WTC11 (cell line): ENCODE results near the gene TSEN15. TPM values are rescaled to one million over a fixed set of nuclear protein-coding genes. Genes with fewer than 3 reads are reported as not detected.

Experiments
- ATAC-seq: fragments of 200-7000 bp; cut with Tn5 transposase; 2 replicates; pipeline ENCODE4 v1.10.0; 2021; ENCODE audit warnings: mild to moderate bottlenecking, moderate library complexity
- CTCF ChIA-PET: fragments of 300-600 bp; sonication (Branson Sonifier 250); formaldehyde crosslinking; loops from one replicate; lab custom pipeline; 2021; ENCODE audit warnings: antibody characterized with exemption; lab: Charles Lee
- POLR2A ChIA-PET: fragments of 350-600 bp; sonication (Branson Sonifier 250); formaldehyde crosslinking; loops from one replicate; lab custom pipeline; 2021; ENCODE audit warnings: antibody characterized with exemption; lab: Charles Lee
- DNase-seq: peaks from one replicate; pipeline ENCODE4 v3.0.0; 2021; ENCODE audit warnings: low spot score
- H3K27ac Mint-ChIP-seq: 2 replicates; pipeline ENCODE4 v1.8.0; 2021; ENCODE audit warnings: mixed read lengths
- H3K27me3 Mint-ChIP-seq: 2 replicates; pipeline ENCODE4 v1.8.0; 2021; ENCODE audit warnings: low read depth, mild to moderate bottlenecking, moderate library complexity, mixed read lengths
- H3K36me3 Mint-ChIP-seq: 2 replicates; pipeline ENCODE4 v1.8.0; 2021; ENCODE audit warnings: mixed read lengths
- H3K4me1 Mint-ChIP-seq: 2 replicates; pipeline ENCODE4 v1.8.0; 2022; ENCODE audit warnings: mixed read lengths
- H3K4me3 Mint-ChIP-seq: 2 replicates; pipeline ENCODE4 v1.8.0; 2021; ENCODE audit warnings: mild to moderate bottlenecking, moderate library complexity, mixed read lengths
- H3K9me3 Mint-ChIP-seq: 2 replicates; pipeline ENCODE4 v1.8.0; 2021; ENCODE audit warnings: mixed read lengths
- AR ChIP-seq: fragments of 250-450 bp; sonication (Bioruptor Pico); IDR thresholded peaks from 2 replicates; pipeline ENCODE4 v1.9.0; 2021; ENCODE audit warnings: mild to moderate bottlenecking
- ARID4B ChIP-seq: sonication (generic); formaldehyde crosslinking; IDR thresholded peaks from 2 replicates; pipeline ENCODE4 v1.8.0; 2023; ENCODE audit warnings: missing genetic modification reagents, mild to moderate bottlenecking, borderline replicate concordance
- CDX4 ChIP-seq: fragments of 250-450 bp; sonication (Bioruptor Pico); IDR thresholded peaks from 2 replicates; pipeline ENCODE4 v1.9.0; 2021; ENCODE audit warnings: moderate library complexity, mild to moderate bottlenecking, inconsistent platforms, borderline replicate concordance
- CREB1 ChIP-seq: sonication (generic); formaldehyde crosslinking; IDR thresholded peaks from 2 replicates; pipeline ENCODE4 v1.8.0; 2023; ENCODE audit warnings: mild to moderate bottlenecking, missing genetic modification reagents
- CREM ChIP-seq: sonication (generic); formaldehyde crosslinking; IDR thresholded peaks from 2 replicates; pipeline ENCODE4 v1.8.1; 2022; ENCODE audit warnings: mild to moderate bottlenecking, missing genetic modification reagents, moderate library complexity
- E2F5 ChIP-seq: sonication (generic); formaldehyde crosslinking; IDR thresholded peaks from 2 replicates; pipeline ENCODE4 v1.8.1; 2022; ENCODE audit warnings: mild to moderate bottlenecking, moderate library complexity, missing genetic modification reagents
- GABPB1 ChIP-seq: sonication (generic); formaldehyde crosslinking; IDR thresholded peaks from 2 replicates; pipeline ENCODE4 v1.8.1; 2023; ENCODE audit warnings: mild to moderate bottlenecking, missing genetic modification reagents
- MXD4 ChIP-seq: fragments of 250-450 bp; sonication (Bioruptor Pico); IDR thresholded peaks from 2 replicates; pipeline ENCODE4 v1.8.0; 2021; ENCODE audit warnings: mild to moderate bottlenecking, moderate library complexity, borderline replicate concordance
- PRDM15 ChIP-seq: sonication (generic); formaldehyde crosslinking; IDR thresholded peaks from 2 replicates; pipeline ENCODE4 v1.8.0; 2022; ENCODE audit warnings: missing genetic modification reagents
- SMAD4 ChIP-seq: sonication (generic); formaldehyde crosslinking; IDR thresholded peaks from 2 replicates; pipeline ENCODE4 v1.8.0; 2022; ENCODE audit warnings: mild to moderate bottlenecking, missing genetic modification reagents
- TCF7 ChIP-seq: sonication (generic); formaldehyde crosslinking; IDR thresholded peaks from 2 replicates; pipeline ENCODE4 v1.8.0; 2022; ENCODE audit warnings: mild to moderate bottlenecking, low read depth, missing genetic modification reagents, moderate library complexity
- ZNF232 ChIP-seq: sonication (generic); formaldehyde crosslinking; IDR thresholded peaks from 2 replicates; pipeline ENCODE4 v1.8.0; 2022; ENCODE audit warnings: mild to moderate bottlenecking, missing genetic modification reagents
- ZNF532 ChIP-seq: fragments of 250-450 bp; sonication (Bioruptor Pico); IDR thresholded peaks from 2 replicates; pipeline ENCODE4 v1.9.0; 2021; ENCODE audit warnings: mild to moderate bottlenecking, borderline replicate concordance
- ZNF671 ChIP-seq: fragments of 250-450 bp; sonication (Bioruptor Pico); IDR thresholded peaks from 2 replicates; pipeline ENCODE4 v1.8.0; 2021; ENCODE audit warnings: mild to moderate bottlenecking
- total RNA-seq: library from RNA; stranded (reverse); gene quantifications from 3 replicates; pipeline ENCODE4 v1.2.3, GENCODE V29; 2021

TSEN15 gene
- total RNA-seq, 1 experiment from 2014 or later = 23.8 TPM

GRCh38 chr1:184056921-184057555 lies 5.5 kb downstream of the TSEN15 start:
- H3K27ac Mint-ChIP-seq = peak overlapping the region; percentile 40
- POLR2A ChIA-PET = interaction anchor here (0.6 kb wide), 1 partner anchor 967 kb away, joined by 6 read pairs; no protein-coding TSS in a partner anchor
- DNase-seq = no peak
- ATAC-seq = peak; percentile 29; the same call in 1 of the 2 replicates
- H3K4me1 Mint-ChIP-seq = peaks cover 28% of the 10 kb centered on the region
- no peak overlapping the region for H3K4me3 Mint-ChIP-seq
- H3K36me3 Mint-ChIP-seq = peaks cover 29% of the 10 kb centered on the region
- H3K9me3 Mint-ChIP-seq = peaks cover 8% of the 10 kb centered on the region
- CTCF ChIA-PET = interaction anchor here (1.2 to 2.1 kb wide), 2 partner anchors 19 to 607 kb away, joined by 4 to 6 read pairs; no protein-coding TSS in a partner anchor
- H3K27me3 Mint-ChIP-seq = no peaks in the 10 kb centered on the region
- TF ChIP-seq AR (CRISPR knock-in tag) (no peak), ARID4B (CRISPR knock-in tag) (no peak), ZNF671 (CRISPR knock-in tag) (no peak), CDX4 (no peak)

GRCh38 chr1:184059887-184060286 lies 8.4 kb downstream of the TSEN15 start:
- POLR2A ChIA-PET = no interaction called here
- peaks cover 8% of the 10 kb centered on the region for H3K9me3 Mint-ChIP-seq
- peaks cover 20% of the 10 kb centered on the region for H3K36me3 Mint-ChIP-seq
- no peak for ATAC-seq
- H3K27ac Mint-ChIP-seq = peak overlapping the region; percentile 38; the same call in 1 of the 2 replicates
- CTCF ChIA-PET = no interaction called here
- H3K4me1 Mint-ChIP-seq = peaks cover 41% of the 10 kb centered on the region
- no peak for DNase-seq
- H3K4me3 Mint-ChIP-seq = no peak overlapping the region
- no peaks in the 10 kb centered on the region for H3K27me3 Mint-ChIP-seq
- no peak for TF ChIP-seq MXD4 (CRISPR knock-in tag)
- TF ChIP-seq TCF7 (CRISPR knock-in tag) = no peak
- TF ChIP-seq GABPB1 = no peak
- no peak for TF ChIP-seq ZNF671 (CRISPR knock-in tag)
- TF ChIP-seq CREM = no peak
- TF ChIP-seq PRDM15 (CRISPR knock-in tag) = no peak
- no peak for TF ChIP-seq SMAD4 (CRISPR knock-in tag)
- TF ChIP-seq CREB1 = no peak
- TF ChIP-seq ZNF532 (CRISPR knock-in tag) = no peak
- no peak for TF ChIP-seq E2F5 (CRISPR knock-in tag)
- no peak for TF ChIP-seq ZNF232 (CRISPR knock-in tag)
